PFSK-1 (cell line): ENCODE data around the gene TNRC6B.

ENCODE experiments used
- FOXP2 ChIP-seq: optimal IDR thresholded peaks from 2 replicates; pipeline ENCODE3; 2011; ENCODE audit warnings: borderline replicate concordance, control low read depth, inconsistent platforms; ENCODE audit not compliant: insufficient read depth; ENCODE audit errors: extremely low read length, extremely low read depth
- POLR2AphosphoS5 ChIP-seq: IDR thresholded peaks from 2 replicates; pipeline ENCODE4 v1.6.1; 2012; ENCODE audit warnings: low read depth, mild to moderate bottlenecking, control low read depth, low read length, moderate library complexity
- SIN3A ChIP-seq: IDR thresholded peaks from 2 replicates; pipeline ENCODE4 v1.6.1; 2012; ENCODE audit warnings: mild to moderate bottlenecking, low read length, moderate library complexity, borderline replicate concordance; ENCODE audit not compliant: insufficient read depth
- TAF1 ChIP-seq: IDR thresholded peaks from 2 replicates; pipeline ENCODE4 v1.6.1; 2012; ENCODE audit warnings: low read length, control low read depth, borderline replicate concordance; ENCODE audit not compliant: insufficient read depth
- TF ChIP-seq, protein P1 (sequence below), 2 experiments: IDR thresholded peaks; 2 replicates each; pipeline versions ENCODE4 v1.6.1 to v1.8.0; 2011 to 2012; ENCODE audit warnings: low read depth in 2 of 2, low read length in 2 of 2, control low read depth in 1 of 2, inconsistent platforms in 1 of 2, mild to moderate bottlenecking in 1 of 2, moderate library complexity in 1 of 2; ENCODE audit not compliant: insufficient read depth in 1 of 2

The TNRC6B gene

DNA sequence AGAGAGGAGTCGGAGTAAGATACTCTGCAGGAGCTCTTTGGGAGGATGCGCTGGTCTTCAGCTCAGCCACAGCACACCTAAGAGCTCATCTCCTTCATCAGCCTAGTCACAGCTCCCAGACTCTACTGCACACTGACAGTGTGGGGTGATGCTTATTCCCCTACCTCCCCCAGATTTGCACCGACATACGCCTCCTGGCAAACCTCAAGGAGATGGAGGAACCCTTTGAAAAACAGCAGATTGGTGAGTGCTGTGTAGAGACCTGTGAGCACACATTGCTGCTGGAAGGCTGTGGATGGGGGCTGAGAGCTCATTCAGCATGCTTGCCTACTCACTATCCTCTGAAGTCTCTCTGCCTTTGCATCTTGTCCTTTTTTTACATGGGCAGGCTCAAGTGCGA is 183.4 kb downstream of the TNRC6B start:
- TF ChIP-seq FOXP2 (no peak), TAF1 (no peak), POLR2AphosphoS5 (no peak), SIN3A (no peak)
- TF ChIP-seq, protein P1, sequence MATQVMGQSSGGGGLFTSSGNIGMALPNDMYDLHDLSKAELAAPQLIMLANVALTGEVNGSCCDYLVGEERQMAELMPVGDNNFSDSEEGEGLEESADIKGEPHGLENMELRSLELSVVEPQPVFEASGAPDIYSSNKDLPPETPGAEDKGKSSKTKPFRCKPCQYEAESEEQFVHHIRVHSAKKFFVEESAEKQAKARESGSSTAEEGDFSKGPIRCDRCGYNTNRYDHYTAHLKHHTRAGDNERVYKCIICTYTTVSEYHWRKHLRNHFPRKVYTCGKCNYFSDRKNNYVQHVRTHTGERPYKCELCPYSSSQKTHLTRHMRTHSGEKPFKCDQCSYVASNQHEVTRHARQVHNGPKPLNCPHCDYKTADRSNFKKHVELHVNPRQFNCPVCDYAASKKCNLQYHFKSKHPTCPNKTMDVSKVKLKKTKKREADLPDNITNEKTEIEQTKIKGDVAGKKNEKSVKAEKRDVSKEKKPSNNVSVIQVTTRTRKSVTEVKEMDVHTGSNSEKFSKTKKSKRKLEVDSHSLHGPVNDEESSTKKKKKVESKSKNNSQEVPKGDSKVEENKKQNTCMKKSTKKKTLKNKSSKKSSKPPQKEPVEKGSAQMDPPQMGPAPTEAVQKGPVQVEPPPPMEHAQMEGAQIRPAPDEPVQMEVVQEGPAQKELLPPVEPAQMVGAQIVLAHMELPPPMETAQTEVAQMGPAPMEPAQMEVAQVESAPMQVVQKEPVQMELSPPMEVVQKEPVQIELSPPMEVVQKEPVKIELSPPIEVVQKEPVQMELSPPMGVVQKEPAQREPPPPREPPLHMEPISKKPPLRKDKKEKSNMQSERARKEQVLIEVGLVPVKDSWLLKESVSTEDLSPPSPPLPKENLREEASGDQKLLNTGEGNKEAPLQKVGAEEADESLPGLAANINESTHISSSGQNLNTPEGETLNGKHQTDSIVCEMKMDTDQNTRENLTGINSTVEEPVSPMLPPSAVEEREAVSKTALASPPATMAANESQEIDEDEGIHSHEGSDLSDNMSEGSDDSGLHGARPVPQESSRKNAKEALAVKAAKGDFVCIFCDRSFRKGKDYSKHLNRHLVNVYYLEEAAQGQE (IDR thresholded peaks at IDR 0.05; ENCODE audit: insufficient read depth in 1 of 2, low read depth in 2 of 2, low read length in 2 of 2), result no peak

DNA sequence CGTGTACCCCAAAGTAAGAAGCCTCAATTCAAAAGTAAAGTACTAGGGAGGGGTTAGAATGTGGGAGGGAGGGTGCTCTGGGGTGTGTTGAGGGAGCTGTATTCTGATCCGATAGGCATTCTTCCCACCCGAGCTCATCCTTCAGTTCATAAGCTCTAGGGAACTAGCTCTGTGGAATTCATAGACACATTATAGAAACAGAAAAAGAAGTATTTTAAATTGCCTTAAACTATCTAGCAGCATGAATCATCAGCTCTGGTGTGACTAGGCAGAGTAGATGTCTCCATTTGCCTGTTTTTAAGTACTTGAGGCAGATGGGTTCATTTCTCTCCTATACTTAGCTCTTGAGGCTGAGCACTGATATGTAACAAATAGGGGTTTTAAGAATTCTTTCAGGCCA is 185.3 kb downstream of the TNRC6B start:
- no peak for TF ChIP-seq TAF1
- TF ChIP-seq, protein P1 (IDR thresholded peaks at IDR 0.05; ENCODE audit: insufficient read depth in 1 of 2, low read depth in 2 of 2, low read length in 2 of 2), result no peak
- no peak for TF ChIP-seq POLR2AphosphoS5

DNA sequence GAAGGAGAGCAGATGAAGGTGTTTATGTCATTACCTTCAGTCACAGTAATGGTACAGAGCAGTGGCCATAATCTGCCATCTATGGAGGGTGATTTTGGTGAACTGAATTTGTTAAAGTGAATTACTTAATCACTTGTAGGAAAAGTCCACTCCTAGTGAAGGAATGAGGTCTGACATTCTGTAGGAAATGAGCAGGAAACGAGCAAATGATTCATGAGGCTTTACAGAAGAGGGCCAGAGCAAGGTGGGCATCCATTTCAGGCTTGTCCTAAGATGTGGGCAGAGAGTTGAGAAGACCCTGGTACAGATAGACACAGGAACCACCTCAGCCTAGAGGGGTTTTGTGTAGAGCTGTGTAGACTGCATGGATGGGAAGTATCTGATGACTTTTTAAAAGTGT is 186.7 kb downstream of the TNRC6B start:
- TF ChIP-seq FOXP2 (no peak), TAF1 (no peak), POLR2AphosphoS5 (no peak), SIN3A (no peak)
- TF ChIP-seq, protein P1 (IDR thresholded peaks at IDR 0.05; ENCODE audit: insufficient read depth in 1 of 2, low read depth in 2 of 2, low read length in 2 of 2), result no peak

DNA sequence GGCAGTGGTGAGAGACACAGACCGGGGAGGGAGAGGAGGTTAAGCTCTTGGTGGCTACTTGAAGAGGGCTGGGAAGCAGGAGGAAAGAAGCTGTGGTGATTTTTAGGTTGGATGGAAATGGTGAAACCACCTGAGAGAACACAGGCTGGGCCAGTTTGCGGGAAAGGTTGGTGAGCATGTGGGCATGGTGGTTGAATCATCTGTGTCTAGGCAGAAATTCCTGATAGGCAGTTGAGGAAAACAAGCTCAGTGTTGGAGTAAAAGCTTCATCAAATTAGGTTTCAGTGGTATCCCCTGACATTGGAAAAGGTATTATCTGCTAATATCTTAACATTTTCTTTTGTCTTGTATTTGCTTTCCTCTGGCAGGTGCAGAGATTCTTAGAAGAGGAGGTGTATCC is 188.3 kb downstream of the TNRC6B start:
- no peak for TF ChIP-seq POLR2AphosphoS5
- TF ChIP-seq, protein P1 (IDR thresholded peaks at IDR 0.05; ENCODE audit: insufficient read depth in 1 of 2, low read depth in 2 of 2, low read length in 2 of 2), result no peak
- no peak for TF ChIP-seq TAF1
- TF ChIP-seq FOXP2, result no peak
- TF ChIP-seq SIN3A, result no peak

DNA sequence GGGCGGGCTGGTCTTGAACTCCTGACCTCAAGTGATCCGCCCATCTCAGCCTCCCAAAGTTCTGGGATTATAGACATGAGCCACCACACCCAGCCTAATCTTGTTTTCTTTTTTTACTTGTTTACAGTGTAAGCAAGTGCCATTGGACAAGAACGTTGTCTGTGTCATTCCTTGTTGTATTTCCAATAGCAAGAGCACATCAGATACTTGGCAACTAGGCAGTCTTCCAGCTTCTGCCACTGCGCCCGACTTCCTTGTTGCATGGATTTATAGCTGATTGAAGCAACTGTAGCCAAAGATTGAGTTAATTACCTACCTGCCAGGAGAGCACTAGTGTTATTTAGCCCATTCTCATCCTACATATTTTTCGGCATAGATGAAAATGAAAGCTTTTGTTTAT is 189.6 kb downstream of the TNRC6B start:
- TF ChIP-seq POLR2AphosphoS5 (no peak), FOXP2 (no peak), SIN3A (no peak), TAF1 (no peak)
- TF ChIP-seq, protein P1 (IDR thresholded peaks at IDR 0.05; ENCODE audit: insufficient read depth in 1 of 2, low read depth in 2 of 2, low read length in 2 of 2), result no peak
